SK-MEL-5 (cell line): ENCODE measurements around the gene CHKB. TPM values are rescaled to one million over a fixed set of nuclear protein-coding genes. Genes with fewer than 3 reads are reported as not detected.
"Not testable (repeated sequence)": the region's sequence is repeated elsewhere in the genome, so short reads cannot be mapped to it uniquely, and the experiment has no call there.

Experiments
- DNase-seq: peaks from one replicate; pipeline ENCODE4 v3.0.0-alpha.2; 2016; ENCODE audit warnings: low read depth, low spot score
- in situ Hi-C: cut with HindIII; loops from 2 replicates; pipeline ENCODE4 v1.10.0; 2016; ENCODE audit warnings: low sequenced_read_pairs, high pct_unique_total_duplicates, low pct_unique_long_range_greater_than_20kb
- total RNA-seq: library from RNA; depleted of rRNA; stranded (reverse); fragments of >200 nt; shearing (Covaris generic); gene quantifications from 2 replicates; pipeline ENCODE4 v1.2.3, GENCODE V29; 2014

The CHKB gene
- total RNA-seq, 1 experiment from 2014 or later = 27.7 TPM

GRCh38 chr22:50613291-50613981, 30.8 kb upstream of the CHKB start:
- DNase-seq = no peak
- in situ Hi-C loops = no loop called here

GRCh38 chr22:50612528-50613221, 30.0 kb upstream of the CHKB start:
- in situ Hi-C loops = no loop called here
- DNase-seq = peak; percentile 29

GRCh38 chr22:50612168-50612527, 29.5 kb upstream of the CHKB start:
- no peak for DNase-seq
- in situ Hi-C loops = no loop called here

GRCh38 chr22:50611341-50612060, 28.9 kb upstream of the CHKB start:
- no peak for DNase-seq
- in situ Hi-C loops = no loop called here

GRCh38 chr22:50610581-50610980, 27.9 kb upstream of the CHKB start:
- in situ Hi-C loops = no loop called here
- no peak for DNase-seq

- DNase-seq = no peak
- in situ Hi-C loops = no loop called here
Measured at GRCh38 chr22:50610041-50610451, 27.4 kb upstream of the CHKB start.

- in situ Hi-C loops = no loop called here
- no peak for DNase-seq
Measured at GRCh38 chr22:50609599-50609998, 26.9 kb upstream of the CHKB start.

GRCh38 chr22:50608996-50609395, 26.3 kb upstream of the CHKB start:
- in situ Hi-C loops = no loop called here
- DNase-seq = no peak

GRCh38 chr22:50608058-50608840, 25.6 kb upstream of the CHKB start:
- DNase-seq, in situ Hi-C loops: not testable (repeated sequence)

- no peak for DNase-seq
- in situ Hi-C loops = no loop called here
Measured at GRCh38 chr22:50607659-50608020, 25.0 kb upstream of the CHKB start.

GRCh38 chr22:50606946-50607658, 24.5 kb upstream of the CHKB start:
- no peak for DNase-seq
- in situ Hi-C loops = no loop called here

GRCh38 chr22:50606165-50606945, 23.7 kb upstream of the CHKB start:
- in situ Hi-C loops = no loop called here
- no peak for DNase-seq

GRCh38 chr22:50605613-50606074, 23.0 kb upstream of the CHKB start:
- DNase-seq = no peak
- in situ Hi-C loops = no loop called here

- no peak for DNase-seq
- in situ Hi-C loops = no loop called here
Measured at GRCh38 chr22:50605002-50605612, 22.5 kb upstream of the CHKB start.

GRCh38 chr22:50604256-50605001, 21.8 kb upstream of the CHKB start:
- no peak for DNase-seq
- in situ Hi-C loops = no loop called here
